ENCODE results near the gene ARFGAP3. TPM values are rescaled to one million over a fixed set of nuclear protein-coding genes. Genes with fewer than 3 reads are reported as not detected.

ARFGAP3 gene
- total RNA-seq, 4 donors from 2014 or later, result 28.2 to 43.8 (median 36.0) TPM

DNA sequence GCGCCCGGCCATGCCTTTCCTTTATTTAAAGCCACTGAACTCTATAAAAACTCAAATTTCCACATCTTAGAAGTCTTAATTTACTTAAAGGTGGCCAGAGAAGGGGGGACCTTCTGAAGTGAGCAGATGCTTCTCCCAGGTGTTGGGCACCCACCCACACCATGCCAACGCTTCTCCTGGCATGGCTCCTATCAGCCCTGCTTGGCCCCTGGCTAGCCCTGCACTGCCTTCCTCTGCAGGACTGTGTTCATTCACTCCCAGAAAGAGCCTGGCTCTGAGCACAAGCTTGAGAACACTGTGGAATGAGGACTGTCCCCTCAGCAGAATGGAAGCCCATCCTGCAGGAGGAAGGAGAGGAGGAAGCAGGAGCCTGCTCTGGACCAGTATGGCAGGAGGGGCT is 34.6 kb upstream of the ARFGAP3 start:
- ATAC-seq (no peak), DNase-seq (no peak)
- Histone ChIP-seq H3K4me3 (no peak overlapping the region), H3K36me3 (peaks cover 0 to 35% of the 10 kb centered on the region in 2 donors), H3K27me3 (no peaks in the 10 kb centered on the region), H3K9me3 (no peaks in the 10 kb centered on the region), H3K27ac (peak overlapping the region; percentile 80 to 87 (median 83)), H3K4me1 (peaks cover 46 to 50% of the 10 kb centered on the region in 2 donors)
- intact Hi-C loops (cut with DNase I; ENCODE audit: low total_unique reads), result loop anchor here (1.0 kb wide), 1 partner anchor 9 kb away; no protein-coding TSS in a partner anchor
- in situ Hi-C loops (cut with MboI; ENCODE audit: low sequenced_read_pairs in 4 of 4), result no loop called here
- TF ChIP-seq POLR2A (IDR thresholded peaks at IDR 0.05), result no peak
- TF ChIP-seq, protein P1, sequence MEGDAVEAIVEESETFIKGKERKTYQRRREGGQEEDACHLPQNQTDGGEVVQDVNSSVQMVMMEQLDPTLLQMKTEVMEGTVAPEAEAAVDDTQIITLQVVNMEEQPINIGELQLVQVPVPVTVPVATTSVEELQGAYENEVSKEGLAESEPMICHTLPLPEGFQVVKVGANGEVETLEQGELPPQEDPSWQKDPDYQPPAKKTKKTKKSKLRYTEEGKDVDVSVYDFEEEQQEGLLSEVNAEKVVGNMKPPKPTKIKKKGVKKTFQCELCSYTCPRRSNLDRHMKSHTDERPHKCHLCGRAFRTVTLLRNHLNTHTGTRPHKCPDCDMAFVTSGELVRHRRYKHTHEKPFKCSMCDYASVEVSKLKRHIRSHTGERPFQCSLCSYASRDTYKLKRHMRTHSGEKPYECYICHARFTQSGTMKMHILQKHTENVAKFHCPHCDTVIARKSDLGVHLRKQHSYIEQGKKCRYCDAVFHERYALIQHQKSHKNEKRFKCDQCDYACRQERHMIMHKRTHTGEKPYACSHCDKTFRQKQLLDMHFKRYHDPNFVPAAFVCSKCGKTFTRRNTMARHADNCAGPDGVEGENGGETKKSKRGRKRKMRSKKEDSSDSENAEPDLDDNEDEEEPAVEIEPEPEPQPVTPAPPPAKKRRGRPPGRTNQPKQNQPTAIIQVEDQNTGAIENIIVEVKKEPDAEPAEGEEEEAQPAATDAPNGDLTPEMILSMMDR (IDR thresholded peaks at IDR 0.05 in 4 of 5, conservative IDR thresholded peaks at IDR 0.05 in 1 of 5), result no peak

DNA sequence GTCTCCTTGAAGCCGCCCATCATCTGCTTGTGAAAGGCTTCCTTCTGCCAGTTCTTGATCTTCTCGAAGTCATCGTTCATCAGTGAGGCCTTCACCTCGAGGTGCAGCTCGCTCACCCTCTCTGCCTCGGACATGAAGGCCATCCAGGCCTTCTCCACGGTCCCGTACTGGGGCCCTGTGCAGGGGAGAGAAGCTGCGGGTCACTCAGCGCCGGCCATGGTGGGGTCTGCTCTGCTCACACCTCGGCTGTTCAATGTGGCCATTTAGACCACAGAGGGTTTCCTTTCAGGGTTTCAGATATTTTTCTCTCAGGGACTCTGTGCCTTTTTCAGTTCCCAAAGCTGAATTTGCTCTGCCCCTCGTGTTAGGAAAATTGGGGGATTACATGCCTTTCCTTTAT is 33.9 kb upstream of the ARFGAP3 start:
- Histone ChIP-seq H3K9me3 (no peaks in the 10 kb centered on the region), H3K27me3 (no peaks in the 10 kb centered on the region), H3K36me3 (peaks cover 0 to 37% of the 10 kb centered on the region in 2 donors), H3K4me3 (no peak overlapping the region), H3K4me1 (peaks cover 41 to 43% of the 10 kb centered on the region in 2 donors), H3K27ac (no peak overlapping the region)
- TF ChIP-seq, protein P1 (IDR thresholded peaks at IDR 0.05 in 4 of 5, conservative IDR thresholded peaks at IDR 0.05 in 1 of 5), result no peak
- TF ChIP-seq POLR2A (IDR thresholded peaks at IDR 0.05), result no peak
- DNase-seq (no peak), ATAC-seq (no peak)
- in situ Hi-C loops (cut with MboI; ENCODE audit: low sequenced_read_pairs in 4 of 4) (no loop called here), intact Hi-C loops (cut with DNase I; ENCODE audit: low total_unique reads) (no loop called here)

DNA sequence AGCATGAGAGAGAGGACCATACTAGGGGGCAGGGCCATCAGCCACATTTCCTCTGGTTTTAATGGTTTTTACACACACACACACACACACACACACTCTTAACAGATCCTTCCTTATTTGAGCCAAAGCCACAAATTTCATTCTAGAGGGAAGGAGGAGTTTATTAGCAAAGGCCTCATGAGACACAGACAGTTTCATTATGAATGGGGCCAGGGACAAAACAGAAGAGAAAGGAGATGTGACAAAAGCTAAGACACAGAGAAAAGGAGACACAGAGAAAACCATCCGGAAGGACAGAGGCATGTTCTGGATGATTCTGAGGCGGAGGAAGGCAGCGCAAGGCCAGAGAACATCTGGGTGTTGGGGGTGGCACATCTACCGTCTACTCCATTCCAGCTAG is 32.2 kb upstream of the ARFGAP3 start:
- TF ChIP-seq POLR2A (IDR thresholded peaks at IDR 0.05), result no peak
- TF ChIP-seq, protein P1 (IDR thresholded peaks at IDR 0.05 in 4 of 5, conservative IDR thresholded peaks at IDR 0.05 in 1 of 5), result no peak
- H3K27ac ChIP-seq, result peak overlapping the region in 1 of 4 donors; percentile 35

DNA sequence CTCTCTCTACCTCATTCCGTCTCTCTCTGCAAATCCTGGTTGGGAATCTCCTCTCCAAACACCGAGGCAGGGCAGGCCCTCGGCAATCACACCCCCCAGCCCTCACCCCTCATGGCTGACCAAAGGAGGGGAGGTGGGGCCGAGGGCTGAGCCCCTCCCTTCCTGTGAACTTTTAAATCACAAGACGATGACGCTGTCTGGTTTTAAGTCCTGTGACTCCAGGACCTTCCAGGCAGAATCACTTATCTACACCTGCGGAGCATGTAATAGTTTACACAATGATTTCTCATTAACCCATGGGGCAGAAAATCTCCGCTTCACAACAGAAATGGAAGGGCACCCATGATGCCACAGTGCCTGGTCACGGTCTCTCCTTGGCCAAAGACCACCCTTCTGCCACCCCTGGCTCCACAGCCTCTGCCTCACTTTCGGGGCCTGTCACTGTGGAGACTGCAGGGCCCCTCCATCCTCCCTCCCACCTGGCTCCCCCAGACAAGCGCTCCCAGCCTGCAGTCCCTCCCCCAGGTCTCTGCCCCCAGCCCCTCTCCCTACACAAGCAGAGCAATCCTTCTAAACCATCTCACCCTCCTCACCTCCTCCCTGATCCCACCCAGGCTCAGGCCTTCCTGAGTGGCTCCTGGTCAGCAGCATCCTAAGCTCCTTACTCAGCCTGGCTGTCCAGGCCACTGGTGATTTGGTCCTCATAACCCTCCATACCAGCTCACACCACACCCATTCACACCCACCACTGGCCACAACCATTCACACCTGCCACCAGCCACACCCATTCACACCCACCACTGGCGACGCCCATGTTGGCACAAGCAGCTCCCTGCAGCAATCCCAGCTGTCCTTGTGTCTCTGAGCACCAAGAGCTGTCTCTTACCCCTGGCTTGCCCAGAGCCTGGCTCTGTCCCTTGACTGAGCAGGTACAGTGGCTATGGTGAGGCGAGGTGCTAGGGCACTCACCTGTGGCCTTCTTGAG is 30.7 kb upstream of the ARFGAP3 start:
- Histone ChIP-seq H3K4me1 (peaks cover 14 to 20% of the 10 kb centered on the region in 2 donors), H3K27ac (no peak overlapping the region), H3K36me3 (peaks cover 0 to 49% of the 10 kb centered on the region in 2 donors), H3K9me3 (no peaks in the 10 kb centered on the region), H3K4me3 (no peak overlapping the region), H3K27me3 (no peaks in the 10 kb centered on the region)
- in situ Hi-C loops (cut with MboI; ENCODE audit: low sequenced_read_pairs in 4 of 4) (no loop called here), intact Hi-C loops (cut with DNase I; ENCODE audit: low total_unique reads) (no loop called here)
- ATAC-seq, result no peak
- TF ChIP-seq POLR2A (IDR thresholded peaks at IDR 0.05), result no peak
- TF ChIP-seq, protein P1 (IDR thresholded peaks at IDR 0.05 in 4 of 5, conservative IDR thresholded peaks at IDR 0.05 in 1 of 5), result no peak
- DNase-seq, result no peak

More for the DNA sequence above, 32.2 kb upstream of the ARFGAP3 start:
- in situ Hi-C loops (cut with MboI; ENCODE audit: low sequenced_read_pairs in 4 of 4), result no loop called here
- peaks cover 0 to 37% of the 10 kb centered on the region in 2 donors for H3K36me3 ChIP-seq
- intact Hi-C loops (cut with DNase I; ENCODE audit: low total_unique reads), result no loop called here
- H3K27me3 ChIP-seq, result no peaks in the 10 kb centered on the region
- no peak for DNase-seq
- H3K4me1 ChIP-seq, result peaks cover 25 to 35% of the 10 kb centered on the region in 2 donors
- no peak for ATAC-seq
- H3K9me3 ChIP-seq, result no peaks in the 10 kb centered on the region
- no peak overlapping the region for H3K4me3 ChIP-seq
